Activated naive CD8-positive, alpha-beta T cell treated with anti-CD3 and anti-CD28 coated beads for 36 hours (primary cell): Measurements from ENCODE around the gene LHFPL3. TPM values are rescaled to one million over a fixed set of nuclear protein-coding genes. Genes with fewer than 3 reads are reported as not detected.
A peak's percentile ranks its signal among the peaks of the same experiment; 100 is the strongest.

Source experiments
- DNase-seq: peaks from one replicate; pipeline ENCODE4 v3.0.0; 2021
- H3K27ac Mint-ChIP-seq: one replicate; pipeline ENCODE4 v1.8.0; 2022; ENCODE audit warnings: mild to moderate bottlenecking, moderate library complexity, mixed read lengths
- H3K27me3 Mint-ChIP-seq: one replicate; pipeline ENCODE4 v1.8.0; 2022; ENCODE audit warnings: mild to moderate bottlenecking, mixed read lengths
- H3K36me3 Mint-ChIP-seq: one replicate; pipeline ENCODE4 v1.8.0; 2021; ENCODE audit warnings: mild to moderate bottlenecking, mixed read lengths
- H3K4me1 Mint-ChIP-seq: one replicate; pipeline ENCODE4 v1.8.0; 2021; ENCODE audit warnings: mixed read lengths
- H3K4me3 Mint-ChIP-seq: one replicate; pipeline ENCODE4 v1.8.0; 2022; ENCODE audit warnings: mild to moderate bottlenecking, moderate library complexity, mixed read lengths
- H3K9me3 Mint-ChIP-seq: one replicate; pipeline ENCODE4 v1.8.0; 2022; ENCODE audit warnings: mixed read lengths
- total RNA-seq, 2 experiments: library from RNA; stranded (reverse); gene quantifications; one replicate each; pipeline ENCODE4 v1.2.3, GENCODE V29; 2021

LHFPL3 gene
- total RNA-seq, 2 experiments from 2014 or later = not detected

- Mint-ChIP-seq H3K4me1 (peaks cover 1% of the 10 kb centered on the region), H3K9me3 (no peaks in the 10 kb centered on the region), H3K27ac (no peak overlapping the region), H3K36me3 (no peaks in the 10 kb centered on the region), H3K4me3 (no peak overlapping the region), H3K27me3 (no peaks in the 10 kb centered on the region)
- no peak for DNase-seq
These were observed 490.8 kb downstream of the LHFPL3 start for GRCh38 chr7:104818961-104819880.

DNA sequence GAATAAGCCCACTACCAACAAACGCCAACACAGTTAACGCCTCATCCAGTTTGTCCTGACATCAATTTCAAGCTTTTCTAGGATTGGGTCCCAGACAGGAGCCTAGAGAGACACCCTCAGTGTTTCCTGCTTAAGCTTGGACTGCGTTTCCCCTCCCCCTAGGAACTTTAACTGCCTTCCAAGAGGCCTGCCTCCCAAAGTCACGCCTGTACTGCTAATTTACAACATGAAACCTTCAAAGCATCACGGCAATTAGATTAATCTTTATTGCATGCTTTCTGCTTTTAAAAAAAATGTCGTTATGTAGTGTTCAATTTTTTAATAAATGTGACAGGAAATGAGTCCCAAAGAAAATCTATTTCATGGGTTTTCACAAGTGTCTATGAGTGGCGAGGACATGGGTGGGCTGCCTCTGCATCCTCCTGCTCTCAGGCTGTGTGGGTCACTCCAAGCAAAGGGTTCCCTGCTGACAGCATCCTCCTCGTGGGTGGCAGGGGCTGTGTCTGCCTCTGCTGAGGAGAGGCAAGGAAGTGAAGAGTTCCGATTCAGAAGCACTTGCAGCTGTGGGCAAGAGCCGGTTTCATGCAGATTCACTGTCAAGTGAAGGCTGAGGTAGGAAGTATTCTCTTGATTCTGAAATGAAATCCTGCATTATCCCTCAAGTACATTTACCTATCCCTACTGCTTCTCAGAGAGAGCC lies 492.6 kb downstream of the LHFPL3 start:
- H3K4me3 Mint-ChIP-seq = no peak overlapping the region
- no peaks in the 10 kb centered on the region for H3K36me3 Mint-ChIP-seq
- H3K9me3 Mint-ChIP-seq = no peaks in the 10 kb centered on the region
- no peak overlapping the region for H3K27ac Mint-ChIP-seq
- no peak for DNase-seq
- no peaks in the 10 kb centered on the region for H3K27me3 Mint-ChIP-seq
- peaks cover 1% of the 10 kb centered on the region for H3K4me1 Mint-ChIP-seq

GRCh38 chr7:104823177-104823576 lies 494.8 kb downstream of the LHFPL3 start:
- DNase-seq = no peak
- Mint-ChIP-seq H3K4me1 (no peaks in the 10 kb centered on the region), H3K36me3 (no peaks in the 10 kb centered on the region), H3K27ac (no peak overlapping the region), H3K9me3 (no peaks in the 10 kb centered on the region), H3K27me3 (no peaks in the 10 kb centered on the region), H3K4me3 (no peak overlapping the region)

DNA sequence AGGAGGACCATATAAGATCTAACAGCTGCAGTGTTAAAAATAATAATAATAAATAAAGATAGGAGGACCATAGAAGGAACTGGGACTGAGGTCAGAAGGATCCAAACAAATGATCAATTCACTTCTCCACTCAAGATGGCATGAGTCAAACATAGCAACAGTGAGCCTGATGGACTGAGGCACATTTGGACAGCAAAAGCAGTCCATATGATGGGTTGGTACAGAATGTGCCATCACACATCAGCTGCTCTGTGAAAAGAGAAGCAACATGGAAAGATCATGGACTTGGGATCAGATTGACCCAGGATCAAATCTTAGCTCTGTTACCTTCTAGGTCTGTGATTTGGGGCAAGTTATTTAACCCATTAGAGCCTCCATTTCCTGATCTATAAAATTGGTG lies 496.7 kb downstream of the LHFPL3 start:
- no peak overlapping the region for H3K4me3 Mint-ChIP-seq
- no peaks in the 10 kb centered on the region for H3K27me3 Mint-ChIP-seq
- no peaks in the 10 kb centered on the region for H3K9me3 Mint-ChIP-seq
- no peaks in the 10 kb centered on the region for H3K36me3 Mint-ChIP-seq
- no peak for DNase-seq
- H3K4me1 Mint-ChIP-seq = no peaks in the 10 kb centered on the region
- H3K27ac Mint-ChIP-seq = no peak overlapping the region

GRCh38 chr7:104826135-104826534 lies 497.7 kb downstream of the LHFPL3 start:
- DNase-seq = no peak
- no peaks in the 10 kb centered on the region for H3K27me3 Mint-ChIP-seq
- no peak overlapping the region for H3K4me3 Mint-ChIP-seq
- H3K36me3 Mint-ChIP-seq = no peaks in the 10 kb centered on the region
- no peaks in the 10 kb centered on the region for H3K9me3 Mint-ChIP-seq
- H3K4me1 Mint-ChIP-seq = no peaks in the 10 kb centered on the region
- no peak overlapping the region for H3K27ac Mint-ChIP-seq

- Mint-ChIP-seq H3K4me1 (no peaks in the 10 kb centered on the region), H3K4me3 (no peak overlapping the region), H3K27ac (no peak overlapping the region), H3K36me3 (no peaks in the 10 kb centered on the region), H3K27me3 (peaks cover 28% of the 10 kb centered on the region), H3K9me3 (no peaks in the 10 kb centered on the region)
- DNase-seq = no peak
These were observed 508.6 kb downstream of the LHFPL3 start for GRCh38 chr7:104836976-104837375.

DNA sequence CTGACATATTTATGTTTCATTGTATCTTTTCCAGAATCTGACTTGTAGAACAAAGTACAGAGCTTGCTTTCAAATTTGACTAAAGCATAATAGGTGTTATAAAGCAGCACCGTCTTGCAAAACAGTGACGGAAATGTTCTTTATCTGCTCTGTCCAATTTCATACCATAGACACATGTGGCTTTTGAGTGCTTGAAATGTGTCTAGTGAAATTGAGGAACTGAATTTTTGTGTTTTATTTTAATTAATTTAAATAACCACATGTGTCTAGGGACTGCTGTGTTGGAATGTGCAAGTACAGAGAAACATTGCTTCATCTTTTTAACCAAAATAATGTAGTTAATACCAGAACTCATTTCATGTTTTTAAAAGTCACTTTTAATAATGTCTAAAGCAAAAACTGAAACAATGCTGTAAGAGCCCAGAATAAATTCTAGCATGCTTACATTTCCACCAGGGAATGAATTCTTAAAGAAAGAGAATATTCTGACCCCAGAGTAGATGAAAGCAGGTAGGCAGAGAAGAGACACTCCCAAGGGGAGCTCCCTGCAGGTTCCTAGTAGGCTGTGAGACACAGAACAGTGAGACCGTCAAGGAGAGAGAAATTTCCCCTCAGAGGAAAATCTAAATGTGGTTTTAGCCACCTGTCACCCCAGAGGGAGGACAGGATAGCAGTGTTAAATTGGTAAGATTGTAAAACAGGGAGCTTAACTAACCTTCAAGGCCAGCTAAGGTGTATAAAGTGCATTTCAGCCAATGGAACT lies 510.3 kb downstream of the LHFPL3 start:
- DNase-seq = no peak
- Mint-ChIP-seq H3K27me3 (peaks cover 22% of the 10 kb centered on the region), H3K9me3 (no peaks in the 10 kb centered on the region), H3K27ac (no peak overlapping the region), H3K4me3 (no peak overlapping the region), H3K36me3 (no peaks in the 10 kb centered on the region), H3K4me1 (no peaks in the 10 kb centered on the region)

- Mint-ChIP-seq H3K27me3 (peaks cover 22% of the 10 kb centered on the region), H3K36me3 (no peaks in the 10 kb centered on the region), H3K4me3 (no peak overlapping the region), H3K27ac (no peak overlapping the region), H3K9me3 (no peaks in the 10 kb centered on the region), H3K4me1 (no peaks in the 10 kb centered on the region)
- no peak for DNase-seq
These were observed 511.4 kb downstream of the LHFPL3 start for GRCh38 chr7:104839842-104840241.

DNA sequence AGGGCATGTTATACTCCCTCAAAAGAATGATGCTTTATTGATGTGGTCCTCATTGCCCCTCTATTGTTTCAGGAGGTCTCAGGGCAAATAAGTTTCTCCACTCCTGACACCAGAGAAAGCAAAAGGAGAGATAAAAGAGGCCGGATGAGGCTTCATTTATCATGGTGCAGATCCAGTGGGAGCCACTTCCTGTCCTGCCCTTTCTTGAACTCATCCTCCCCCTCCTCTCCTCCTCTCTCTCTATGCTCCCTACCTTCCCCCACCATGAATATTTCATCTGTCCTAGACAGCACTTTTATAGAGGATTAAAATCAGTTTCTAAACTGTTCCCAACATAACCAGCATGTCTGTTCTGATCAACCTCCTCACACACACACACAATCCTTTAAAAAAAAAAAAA lies 513.4 kb downstream of the LHFPL3 start:
- DNase-seq = no peak
- H3K27me3 Mint-ChIP-seq = peaks cover 32% of the 10 kb centered on the region
- H3K36me3 Mint-ChIP-seq = no peaks in the 10 kb centered on the region
- no peaks in the 10 kb centered on the region for H3K4me1 Mint-ChIP-seq
- no peak overlapping the region for H3K27ac Mint-ChIP-seq
- no peak overlapping the region for H3K4me3 Mint-ChIP-seq
- no peaks in the 10 kb centered on the region for H3K9me3 Mint-ChIP-seq

DNA sequence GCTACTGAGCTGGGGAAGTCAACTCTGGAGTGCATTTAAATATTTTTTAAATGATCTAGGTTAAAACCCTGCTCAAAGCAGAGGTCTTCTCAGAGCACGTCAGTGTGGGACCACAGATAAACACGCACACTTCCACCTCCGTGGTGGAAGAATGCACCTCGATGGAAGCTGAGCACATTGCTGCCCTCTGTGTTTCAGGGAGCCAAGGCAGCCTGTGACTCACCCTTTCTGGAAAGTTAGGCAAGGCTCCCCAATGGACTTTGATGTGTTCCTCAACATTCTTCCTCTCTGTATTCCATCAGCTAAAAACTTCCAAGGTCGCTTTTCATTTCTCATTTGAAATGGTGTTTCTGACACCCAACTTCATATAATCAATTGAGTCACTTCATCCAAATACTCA lies 514.8 kb downstream of the LHFPL3 start:
- no peaks in the 10 kb centered on the region for H3K36me3 Mint-ChIP-seq
- no peak for DNase-seq
- no peaks in the 10 kb centered on the region for H3K4me1 Mint-ChIP-seq
- no peak overlapping the region for H3K27ac Mint-ChIP-seq
- no peak overlapping the region for H3K4me3 Mint-ChIP-seq
- no peaks in the 10 kb centered on the region for H3K9me3 Mint-ChIP-seq
- peaks cover 29% of the 10 kb centered on the region for H3K27me3 Mint-ChIP-seq

DNA sequence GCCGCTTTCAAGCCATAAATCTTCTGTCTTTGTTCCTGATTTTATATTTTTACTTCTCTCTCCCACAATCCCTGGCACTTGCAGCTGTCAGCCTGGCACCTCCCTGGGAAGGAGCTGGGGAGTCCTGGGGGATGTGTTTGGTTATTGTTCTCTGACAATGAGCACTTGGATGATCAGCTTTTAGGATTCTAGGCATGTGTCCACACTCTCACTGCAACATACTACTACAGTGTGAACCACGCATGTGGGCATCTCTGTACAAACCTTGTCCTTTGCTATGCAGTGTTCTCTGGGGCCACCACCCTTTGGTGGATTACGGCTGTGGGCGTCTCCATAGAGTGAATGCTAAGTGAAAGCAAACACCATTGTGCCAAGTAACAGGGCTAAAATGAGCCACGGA lies 517.2 kb downstream of the LHFPL3 start:
- Mint-ChIP-seq H3K27ac (no peak overlapping the region), H3K4me3 (no peak overlapping the region), H3K27me3 (peaks cover 28% of the 10 kb centered on the region), H3K4me1 (peaks cover 3% of the 10 kb centered on the region), H3K36me3 (no peaks in the 10 kb centered on the region), H3K9me3 (no peaks in the 10 kb centered on the region)
- DNase-seq = no peak

DNA sequence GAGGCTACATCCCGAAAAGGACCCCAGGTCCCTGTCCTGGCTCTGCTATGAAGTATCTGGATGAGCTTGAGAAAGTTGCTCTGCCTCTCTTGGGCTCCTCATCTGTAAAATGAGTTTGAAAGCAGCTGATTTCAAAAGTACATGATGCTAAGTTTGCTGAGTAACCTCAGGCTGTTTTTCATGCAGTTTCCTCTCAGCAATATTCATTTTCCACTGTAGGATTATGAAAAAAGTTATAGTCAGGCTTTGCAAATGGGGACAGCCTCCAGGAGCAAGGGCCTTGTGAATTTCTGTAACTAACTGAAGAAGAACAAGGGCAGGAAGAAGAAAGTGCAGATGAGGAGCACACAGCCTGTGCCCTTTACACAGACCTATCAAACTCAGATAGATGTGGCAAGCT lies 518.3 kb downstream of the LHFPL3 start:
- H3K27ac Mint-ChIP-seq = no peak overlapping the region
- H3K27me3 Mint-ChIP-seq = peaks cover 20% of the 10 kb centered on the region
- H3K36me3 Mint-ChIP-seq = no peaks in the 10 kb centered on the region
- no peak overlapping the region for H3K4me3 Mint-ChIP-seq
- H3K4me1 Mint-ChIP-seq = peaks cover 7% of the 10 kb centered on the region
- no peaks in the 10 kb centered on the region for H3K9me3 Mint-ChIP-seq
- no peak for DNase-seq

DNA sequence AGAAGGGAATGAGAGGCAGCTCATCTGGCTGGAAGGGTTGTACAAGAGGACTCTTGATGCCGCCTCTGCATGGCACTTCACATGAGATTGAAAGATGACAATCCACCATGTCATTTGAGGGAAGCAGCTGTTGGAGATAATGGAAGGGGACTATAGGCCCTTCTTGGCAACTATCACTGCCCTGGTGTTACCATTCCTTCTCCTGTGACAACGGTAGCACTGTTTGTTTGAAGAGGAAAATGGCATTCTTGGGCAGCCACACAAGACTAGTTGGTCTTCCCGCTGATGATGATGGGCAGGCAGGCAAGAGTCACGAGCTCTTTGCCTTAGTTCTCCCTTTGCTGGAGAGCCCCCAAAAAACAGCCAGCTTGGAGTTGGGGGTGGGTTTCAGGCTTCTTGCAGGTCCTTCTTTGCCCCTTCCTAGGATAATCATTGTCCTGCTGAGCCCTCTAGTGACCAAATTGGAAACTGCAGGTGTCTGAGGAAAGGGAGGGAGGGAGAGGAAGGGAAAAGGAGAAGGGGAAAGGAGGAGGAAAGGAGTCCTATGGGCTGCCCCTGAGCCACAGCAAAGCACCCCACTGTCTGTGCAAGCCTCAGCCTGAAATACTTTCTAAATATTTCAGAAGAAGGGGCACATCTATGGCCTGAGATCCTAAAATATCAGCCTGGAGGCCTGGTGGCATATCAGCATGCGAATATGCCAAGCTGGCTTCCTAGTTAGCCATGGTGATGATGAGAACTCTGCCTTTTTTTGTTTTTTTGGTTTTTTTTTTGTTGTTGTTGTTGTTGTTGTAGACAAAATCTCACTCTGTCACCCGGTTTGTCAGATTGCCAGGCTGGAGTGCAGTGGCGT lies 520.0 kb downstream of the LHFPL3 start:
- peak; percentile 25 for DNase-seq
- peaks cover 7% of the 10 kb centered on the region for H3K4me1 Mint-ChIP-seq
- H3K9me3 Mint-ChIP-seq = no peaks in the 10 kb centered on the region
- no peaks in the 10 kb centered on the region for H3K36me3 Mint-ChIP-seq
- H3K27ac Mint-ChIP-seq = no peak overlapping the region
- H3K4me3 Mint-ChIP-seq = no peak overlapping the region
- H3K27me3 Mint-ChIP-seq = peaks cover 17% of the 10 kb centered on the region

GRCh38 chr7:104850374-104850773 lies 522.0 kb downstream of the LHFPL3 start:
- Mint-ChIP-seq H3K4me1 (peaks cover 7% of the 10 kb centered on the region), H3K27me3 (peaks cover 16% of the 10 kb centered on the region), H3K36me3 (no peaks in the 10 kb centered on the region), H3K9me3 (no peaks in the 10 kb centered on the region), H3K27ac (no peak overlapping the region), H3K4me3 (no peak overlapping the region)
- DNase-seq = no peak
